Activated CD4-positive, alpha-beta T cell treated with anti-CD3 and anti-CD28 coated beads, Interleukin-2, amount 10 ng/mL, durations not matched to agents 7 days and 5 days (primary cell): ENCODE results near the gene PIP4K2C. TPM values are rescaled to one million over a fixed set of nuclear protein-coding genes. Genes with fewer than 3 reads are reported as not detected.
A peak's percentile ranks its signal among the peaks of the same experiment; 100 is the strongest.

Experiments used
- CTCF ChIA-PET: fragments of 350-600 bp; sonication (Branson Sonifier 250); formaldehyde crosslinking; loops from one replicate; lab custom pipeline; 2021; ENCODE audit warnings: antibody characterized with exemption; lab: Charles Lee
- POLR2A ChIA-PET: fragments of 350-600 bp; sonication (Branson Sonifier 250); formaldehyde crosslinking; loops from one replicate; lab custom pipeline; 2021; ENCODE audit warnings: antibody characterized with exemption; lab: Charles Lee
- DNase-seq: peaks from one replicate; pipeline ENCODE4 v3.0.0-alpha.2; 2020
- H3K27ac Mint-ChIP-seq: one replicate; pipeline ENCODE4 v1.8.0; 2021; ENCODE audit warnings: mild to moderate bottlenecking, moderate library complexity, mixed read lengths
- H3K27me3 Mint-ChIP-seq: one replicate; pipeline ENCODE4 v1.8.0; 2021; ENCODE audit warnings: mixed read lengths
- H3K36me3 Mint-ChIP-seq: one replicate; pipeline ENCODE4 v1.8.0; 2021; ENCODE audit warnings: low read depth, mixed read lengths
- H3K4me1 Mint-ChIP-seq: one replicate; pipeline ENCODE4 v1.8.0; 2021; ENCODE audit warnings: mixed read lengths
- H3K4me3 Mint-ChIP-seq: one replicate; pipeline ENCODE4 v1.8.0; 2021; ENCODE audit warnings: mild to moderate bottlenecking, moderate library complexity, mixed read lengths
- H3K9me3 Mint-ChIP-seq: one replicate; pipeline ENCODE4 v1.8.0; 2021; ENCODE audit warnings: mixed read lengths
- total RNA-seq, 2 experiments: library from RNA; stranded (reverse); gene quantifications; one replicate each; pipeline ENCODE4 v1.2.3, GENCODE V29; 2021

Gene PIP4K2C
- total RNA-seq = 10 to 100 TPM; 17.9 to 20.4 TPM

DNA sequence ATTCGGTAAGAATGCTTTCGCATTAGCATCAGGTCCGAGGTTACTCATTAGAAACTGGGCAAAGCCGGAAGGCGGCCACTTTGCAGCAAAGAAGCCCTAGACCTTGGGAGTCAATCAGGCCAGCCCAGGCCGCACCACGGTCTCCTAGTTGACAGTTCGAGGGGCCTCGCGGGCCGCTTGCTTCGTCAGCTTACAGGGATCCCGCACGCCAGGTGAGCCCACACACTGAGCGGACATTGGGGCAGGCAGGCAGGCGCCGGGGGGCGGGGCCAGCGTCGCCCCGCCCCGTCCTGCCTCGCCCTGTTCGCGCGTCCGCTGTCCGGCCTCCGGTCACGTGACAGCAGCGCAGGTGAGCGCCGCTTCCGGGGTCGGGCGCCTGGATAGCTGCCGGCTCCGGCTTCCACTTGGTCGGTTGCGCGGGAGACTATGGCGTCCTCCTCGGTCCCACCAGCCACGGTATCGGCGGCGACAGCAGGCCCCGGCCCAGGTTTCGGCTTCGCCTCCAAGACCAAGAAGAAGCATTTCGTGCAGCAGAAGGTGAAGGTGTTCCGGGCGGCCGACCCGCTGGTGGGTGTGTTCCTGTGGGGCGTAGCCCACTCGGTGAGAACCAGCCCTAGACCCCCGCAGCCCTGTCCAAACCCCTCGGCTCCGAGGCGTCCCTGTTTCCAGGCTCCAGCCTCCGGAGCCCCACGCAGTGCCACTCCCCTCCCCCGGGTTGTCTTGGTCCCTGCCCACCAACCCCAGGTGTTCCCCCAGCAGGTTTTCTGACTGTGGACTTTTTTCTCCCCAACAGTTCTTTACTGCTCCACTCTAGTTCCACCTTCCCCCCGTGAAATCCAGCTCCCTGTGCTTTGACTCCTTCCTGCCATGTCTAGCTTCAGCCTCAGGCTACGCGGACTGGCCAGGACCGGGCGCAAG, at the start of gene PIP4K2C:
PIP4K2C (plus strand) TSS at position 329 of the 918 bp plus-strand sequence; CDS start at position 427, 98 bp downstream.
- peak within 1 kb of the TSS; percentile 88 for H3K27ac Mint-ChIP-seq
- H3K27me3 Mint-ChIP-seq = no peaks in the 10 kb centered on the region
- peak within 1 kb of the TSS; percentile 83 for H3K4me3 Mint-ChIP-seq
- DNase-seq = peak; percentile 81
- H3K36me3 Mint-ChIP-seq = peaks cover 13% of the 10 kb centered on the region
- peaks cover 2% of the 10 kb centered on the region for H3K9me3 Mint-ChIP-seq
- ChIA-PET CTCF (interaction anchor here (1.0 to 3.7 kb wide), 6 partner anchors 7 to 52 kb away, joined by 3 to 27 read pairs (median 4); no protein-coding TSS in a partner anchor), POLR2A (no interaction called here)
- H3K4me1 Mint-ChIP-seq = peaks cover 28% of the 10 kb centered on the region

DNA sequence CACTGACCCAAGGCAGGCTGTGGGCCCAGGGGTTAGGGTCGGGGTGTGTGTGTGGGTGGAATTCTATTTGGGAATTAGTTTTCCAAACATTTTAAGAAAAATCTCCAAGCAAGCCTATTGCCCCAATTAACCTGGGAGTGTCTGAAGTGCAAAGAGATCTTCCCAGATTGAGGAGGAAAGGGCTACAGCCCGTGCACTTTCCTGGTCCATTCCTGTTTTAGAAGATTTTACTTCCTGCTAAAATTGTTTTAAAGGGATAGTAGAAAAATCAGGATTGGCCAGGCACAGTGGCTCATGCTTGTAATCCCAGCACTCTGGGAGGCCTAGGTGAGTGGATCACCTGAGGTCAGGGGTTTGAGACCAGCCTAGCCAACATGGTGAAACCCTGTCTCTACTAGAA, 49.3 kb upstream of the PIP4K2C start:
- Mint-ChIP-seq H3K4me1 (peaks cover 33% of the 10 kb centered on the region), H3K36me3 (peaks cover 27% of the 10 kb centered on the region), H3K9me3 (no peaks in the 10 kb centered on the region), H3K27me3 (no peaks in the 10 kb centered on the region), H3K27ac (no peak overlapping the region), H3K4me3 (no peak overlapping the region)
- DNase-seq = no peak
- ChIA-PET POLR2A (no interaction called here), CTCF (interaction anchor here (8.3 kb wide), 1 partner anchor 15 kb away, joined by 70 read pairs; the partner anchor contains the start of gene MBD6)

DNA sequence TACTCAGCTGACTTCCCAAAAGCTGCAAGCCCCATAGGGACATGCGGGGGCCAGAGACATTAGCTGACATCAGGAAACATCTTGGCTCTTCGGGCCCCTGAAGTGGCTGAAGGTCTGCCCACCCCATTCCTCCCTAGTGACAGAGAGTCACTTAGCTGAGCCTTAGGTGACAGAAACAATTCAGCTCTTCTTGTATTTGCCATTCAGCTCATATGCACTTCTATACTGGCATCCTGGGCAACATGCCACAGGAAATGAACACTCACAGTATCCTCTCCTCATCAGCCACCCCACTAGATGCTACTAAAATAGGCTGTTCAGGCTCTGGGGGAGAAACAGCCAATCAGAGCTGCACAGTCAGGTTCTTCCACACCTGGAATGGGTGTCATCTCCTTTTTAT, 47.4 kb upstream of the PIP4K2C start:
- H3K9me3 Mint-ChIP-seq = no peaks in the 10 kb centered on the region
- H3K27ac Mint-ChIP-seq = no peak overlapping the region
- no peak overlapping the region for H3K4me3 Mint-ChIP-seq
- CTCF ChIA-PET = interaction anchor here (0.5 to 1.1 kb wide), 4 partner anchors 13 to 31 kb away, joined by 3 to 6 read pairs (median 4); no protein-coding TSS in a partner anchor
- H3K27me3 Mint-ChIP-seq = peaks cover 2% of the 10 kb centered on the region
- H3K36me3 Mint-ChIP-seq = peaks cover 16% of the 10 kb centered on the region
- POLR2A ChIA-PET = no interaction called here
- peaks cover 40% of the 10 kb centered on the region for H3K4me1 Mint-ChIP-seq
- DNase-seq = no peak

DNA sequence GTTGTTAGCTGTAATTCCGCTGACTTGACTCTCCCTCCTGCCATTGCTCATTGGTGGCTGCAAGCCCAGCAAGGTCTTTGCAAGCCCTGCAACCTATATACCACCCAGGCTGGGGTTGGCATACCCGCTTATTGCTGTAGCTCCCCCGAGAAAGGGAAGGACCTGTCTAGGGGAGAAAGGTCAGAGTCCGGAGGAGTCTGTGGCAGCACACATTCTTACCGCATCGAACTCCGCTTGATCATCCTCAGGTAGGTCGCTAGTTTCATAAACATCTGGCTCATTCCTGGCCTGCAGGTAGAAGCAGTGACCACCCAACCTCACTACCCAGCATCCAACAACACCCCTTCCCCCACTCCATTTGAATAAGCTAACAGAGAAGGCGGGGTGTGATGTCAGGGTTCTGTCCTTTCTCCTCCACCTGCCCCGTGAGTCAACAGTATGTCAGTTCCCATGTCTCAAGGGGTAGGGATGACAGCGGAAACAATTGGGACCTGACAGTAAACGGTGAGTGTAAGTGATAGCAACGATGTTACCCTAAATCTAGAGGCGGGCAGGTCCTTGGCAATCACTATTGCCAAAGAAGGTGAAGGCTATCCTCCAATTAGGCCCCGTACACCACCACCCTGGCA, 45.1 kb upstream of the PIP4K2C start:
- H3K27me3 Mint-ChIP-seq = peaks cover 14% of the 10 kb centered on the region
- peaks cover 51% of the 10 kb centered on the region for H3K4me1 Mint-ChIP-seq
- ChIA-PET POLR2A (interaction anchor here (1.0 kb wide), 1 partner anchor 22 kb away, joined by 3 read pairs; no protein-coding TSS in a partner anchor), CTCF (interaction anchor here (0.8 to 1.9 kb wide), 8 partner anchors 13 to 126 kb away, joined by 3 to 6 read pairs (median 3); partner anchors contain the start of gene GLI1)
- peaks cover 16% of the 10 kb centered on the region for H3K36me3 Mint-ChIP-seq
- peak overlapping the region; percentile 92 for H3K4me3 Mint-ChIP-seq
- no peak for DNase-seq
- peak overlapping the region; percentile 93 for H3K27ac Mint-ChIP-seq
- H3K9me3 Mint-ChIP-seq = no peaks in the 10 kb centered on the region

DNA sequence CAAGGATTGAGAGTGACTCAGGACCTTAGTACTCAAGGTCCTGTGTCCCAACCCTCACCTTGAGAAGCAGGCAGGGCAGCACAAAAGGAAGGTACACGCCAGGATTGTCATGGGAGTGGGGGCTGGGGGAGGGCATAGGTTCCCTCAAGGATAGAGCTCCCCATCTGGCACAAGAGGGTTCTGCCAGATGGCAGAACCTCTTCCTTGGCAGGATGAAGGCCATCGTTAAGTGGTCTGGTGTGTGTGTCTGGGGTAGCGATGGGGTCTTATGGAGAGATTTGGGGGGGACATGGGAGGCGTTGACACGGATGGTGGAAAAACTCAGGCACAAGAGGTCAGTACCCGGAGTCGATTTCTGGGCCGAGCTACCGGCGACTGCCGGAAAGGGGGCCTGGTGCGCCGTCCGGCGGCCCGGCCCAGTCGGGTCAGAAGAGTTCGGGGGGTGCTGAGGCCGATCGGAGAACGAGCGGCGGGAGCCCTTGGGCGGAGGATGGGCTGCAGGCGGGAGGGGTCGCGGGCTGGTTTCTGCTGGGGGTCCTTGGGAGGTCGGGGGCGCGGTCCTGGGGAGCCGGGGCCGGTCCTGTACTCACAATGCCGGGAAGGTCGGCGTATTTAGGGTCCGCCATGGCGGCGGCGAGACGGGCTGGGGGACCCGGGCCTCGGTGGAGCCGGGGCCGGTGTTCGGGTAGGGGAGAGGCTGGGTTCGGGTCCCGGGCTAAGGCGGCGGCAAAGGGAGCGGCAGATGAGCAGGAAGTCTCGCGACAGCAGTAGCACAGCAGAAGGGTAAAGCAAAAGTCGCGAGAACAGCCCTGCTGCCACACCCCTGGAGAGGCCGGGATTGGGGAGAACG, 44.3 kb upstream of the PIP4K2C start, which contains the start of gene DCTN2:
DCTN2 (minus strand) TSS at position 755 of the 850 bp plus-strand sequence; CDS start at position 626, 129 bp downstream.
- H3K4me1 Mint-ChIP-seq = peaks cover 51% of the 10 kb centered on the region
- peaks cover 14% of the 10 kb centered on the region for H3K27me3 Mint-ChIP-seq
- peaks cover 12% of the 10 kb centered on the region for H3K36me3 Mint-ChIP-seq
- DNase-seq = peak; percentile 97
- POLR2A ChIA-PET = interaction anchor here (1.0 kb wide), 1 partner anchor 23 kb away, joined by 3 read pairs; no protein-coding TSS in a partner anchor
- peak within 1 kb of the TSS; percentile 93 for H3K27ac Mint-ChIP-seq
- CTCF ChIA-PET = interaction anchor here (0.8 to 1.9 kb wide), 9 partner anchors 15 to 125 kb away, joined by 3 to 6 read pairs (median 3); partner anchors contain the start of gene GLI1
- H3K9me3 Mint-ChIP-seq = no peaks in the 10 kb centered on the region
- H3K4me3 Mint-ChIP-seq = peak within 1 kb of the TSS; percentile 92

DNA sequence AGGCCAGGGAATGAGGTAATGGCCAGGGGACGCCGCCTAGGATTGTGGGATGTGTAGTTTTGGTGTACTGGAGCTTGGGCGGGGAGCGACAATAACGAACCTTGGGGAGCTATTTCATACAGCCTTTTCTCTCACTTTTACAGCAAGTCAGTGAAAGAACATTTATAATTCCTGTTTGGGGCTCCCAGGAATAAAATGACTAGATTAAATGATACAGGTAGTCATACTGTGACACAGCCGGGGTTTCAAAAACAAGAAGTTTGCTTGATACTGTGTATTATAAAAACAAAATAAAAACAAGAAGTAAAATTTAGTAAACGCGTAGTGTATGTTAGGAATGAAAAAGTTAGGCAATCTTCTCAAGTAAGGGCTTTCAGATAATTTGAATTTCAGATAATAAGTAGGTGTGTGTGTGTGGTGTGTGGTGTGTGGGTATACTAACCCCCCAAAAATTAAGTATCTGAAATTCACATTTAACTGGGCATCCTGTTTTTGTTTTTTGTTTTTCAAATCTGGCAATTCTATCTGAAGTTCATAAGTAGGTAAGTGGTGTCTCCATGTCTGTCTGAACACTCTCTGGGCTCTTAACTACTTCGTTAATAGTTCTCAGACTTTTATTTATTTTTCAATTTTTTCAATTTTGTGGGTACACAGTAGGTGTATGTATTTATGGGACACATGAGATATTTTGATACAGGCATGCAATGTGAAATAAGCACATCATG, 43.5 kb upstream of the PIP4K2C start:
- H3K4me3 Mint-ChIP-seq = peak overlapping the region; percentile 92
- POLR2A ChIA-PET = interaction anchor here (1.0 kb wide), 1 partner anchor 23 kb away, joined by 3 read pairs; no protein-coding TSS in a partner anchor
- H3K27me3 Mint-ChIP-seq = peaks cover 14% of the 10 kb centered on the region
- no peak for DNase-seq
- H3K36me3 Mint-ChIP-seq = peaks cover 9% of the 10 kb centered on the region
- H3K27ac Mint-ChIP-seq = peak overlapping the region; percentile 93
- CTCF ChIA-PET = interaction anchor here (1.0 to 1.3 kb wide), 4 partner anchors 17 to 73 kb away, joined by 3 read pairs; no protein-coding TSS in a partner anchor
- H3K9me3 Mint-ChIP-seq = no peaks in the 10 kb centered on the region
- H3K4me1 Mint-ChIP-seq = peaks cover 51% of the 10 kb centered on the region

DNA sequence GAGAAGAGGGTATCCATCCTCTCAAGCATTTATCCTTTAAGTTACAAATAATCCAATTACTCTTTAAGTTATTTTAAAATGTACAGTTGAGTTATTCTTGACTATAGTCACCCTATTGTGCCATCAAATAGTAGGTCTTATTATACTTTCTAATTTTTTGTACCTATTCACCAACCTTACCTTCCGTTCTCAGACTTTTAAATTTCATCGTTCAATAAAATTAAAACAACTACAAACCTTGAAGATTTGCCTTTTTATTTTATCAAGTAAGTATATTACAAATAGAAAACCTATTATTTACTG, 43.0 kb upstream of the PIP4K2C start:
- CTCF ChIA-PET = no interaction called here
- H3K9me3 Mint-ChIP-seq = no peaks in the 10 kb centered on the region
- peak overlapping the region; percentile 92 for H3K4me3 Mint-ChIP-seq
- peaks cover 14% of the 10 kb centered on the region for H3K27me3 Mint-ChIP-seq
- POLR2A ChIA-PET = no interaction called here
- H3K27ac Mint-ChIP-seq = no peak overlapping the region
- peaks cover 9% of the 10 kb centered on the region for H3K36me3 Mint-ChIP-seq
- DNase-seq = no peak
- peaks cover 51% of the 10 kb centered on the region for H3K4me1 Mint-ChIP-seq

DNA sequence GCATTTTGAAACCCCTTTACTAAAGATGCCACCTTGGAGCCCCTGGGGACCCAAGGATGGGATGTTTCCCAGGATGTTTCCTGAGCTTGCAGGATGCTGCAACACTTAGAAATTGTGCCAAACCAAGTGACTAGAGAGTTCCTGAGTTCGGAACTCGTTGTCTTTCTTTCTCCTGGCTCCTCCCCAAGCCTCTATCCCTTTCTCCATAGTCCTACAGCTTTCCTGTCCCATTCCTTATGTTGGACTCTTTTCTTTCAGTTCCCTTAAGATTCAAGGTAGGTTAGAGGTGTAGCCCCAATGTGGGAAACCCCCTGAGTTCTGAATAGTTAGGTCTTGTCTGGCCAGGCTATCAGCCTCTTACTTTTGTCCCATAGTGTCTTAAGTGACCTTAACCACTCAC, 42.5 kb upstream of the PIP4K2C start:
- H3K27me3 Mint-ChIP-seq = peaks cover 14% of the 10 kb centered on the region
- no peaks in the 10 kb centered on the region for H3K9me3 Mint-ChIP-seq
- CTCF ChIA-PET = interaction anchor here (0.6 kb wide), 1 partner anchor 82 kb away, joined by 4 read pairs; no protein-coding TSS in a partner anchor
- POLR2A ChIA-PET = no interaction called here
- no peak overlapping the region for H3K4me3 Mint-ChIP-seq
- no peak overlapping the region for H3K27ac Mint-ChIP-seq
- DNase-seq = no peak
- H3K4me1 Mint-ChIP-seq = peaks cover 49% of the 10 kb centered on the region
- H3K36me3 Mint-ChIP-seq = peaks cover 9% of the 10 kb centered on the region

DNA sequence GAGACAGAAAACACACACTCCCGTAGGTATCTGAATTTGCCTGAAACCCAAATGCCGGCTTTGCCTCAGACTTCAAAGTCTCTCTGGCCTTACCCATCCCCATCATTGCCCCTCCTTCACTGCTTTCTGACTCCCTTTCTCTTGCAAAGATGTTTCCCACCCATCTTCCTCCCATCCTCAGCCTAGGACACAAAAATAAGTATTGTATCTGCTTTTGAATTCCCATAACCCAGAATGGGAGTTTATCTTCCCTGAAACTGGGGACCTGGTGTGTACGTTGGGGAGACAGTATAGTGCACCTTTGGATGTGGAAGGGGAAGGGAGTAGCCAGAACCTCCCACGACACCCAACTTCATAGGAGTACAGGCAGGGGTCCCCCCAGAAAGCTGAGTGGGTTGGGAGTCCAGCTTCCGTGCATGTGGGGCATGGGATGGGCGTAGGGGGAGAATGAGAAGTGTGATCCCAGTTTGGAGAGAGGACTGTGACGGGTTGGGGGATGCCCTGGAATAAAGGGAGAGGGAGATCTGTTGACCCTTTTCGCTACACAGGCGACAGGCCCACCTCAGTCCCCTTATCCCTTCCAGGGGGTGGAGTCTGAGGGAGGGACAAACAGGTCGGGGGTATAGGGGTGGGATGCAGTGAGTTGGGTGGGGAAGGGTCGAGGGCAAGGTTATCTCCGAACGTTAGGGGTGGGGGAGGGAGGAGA, 41.6 kb upstream of the PIP4K2C start:
- peak overlapping the region; percentile 56 for H3K4me3 Mint-ChIP-seq
- H3K36me3 Mint-ChIP-seq = peaks cover 9% of the 10 kb centered on the region
- ChIA-PET POLR2A (no interaction called here), CTCF (interaction anchor here (0.6 kb wide), 1 partner anchor 81 kb away, joined by 4 read pairs; no protein-coding TSS in a partner anchor)
- no peak overlapping the region for H3K27ac Mint-ChIP-seq
- no peak for DNase-seq
- H3K9me3 Mint-ChIP-seq = no peaks in the 10 kb centered on the region
- H3K27me3 Mint-ChIP-seq = peaks cover 14% of the 10 kb centered on the region
- H3K4me1 Mint-ChIP-seq = peaks cover 42% of the 10 kb centered on the region

DNA sequence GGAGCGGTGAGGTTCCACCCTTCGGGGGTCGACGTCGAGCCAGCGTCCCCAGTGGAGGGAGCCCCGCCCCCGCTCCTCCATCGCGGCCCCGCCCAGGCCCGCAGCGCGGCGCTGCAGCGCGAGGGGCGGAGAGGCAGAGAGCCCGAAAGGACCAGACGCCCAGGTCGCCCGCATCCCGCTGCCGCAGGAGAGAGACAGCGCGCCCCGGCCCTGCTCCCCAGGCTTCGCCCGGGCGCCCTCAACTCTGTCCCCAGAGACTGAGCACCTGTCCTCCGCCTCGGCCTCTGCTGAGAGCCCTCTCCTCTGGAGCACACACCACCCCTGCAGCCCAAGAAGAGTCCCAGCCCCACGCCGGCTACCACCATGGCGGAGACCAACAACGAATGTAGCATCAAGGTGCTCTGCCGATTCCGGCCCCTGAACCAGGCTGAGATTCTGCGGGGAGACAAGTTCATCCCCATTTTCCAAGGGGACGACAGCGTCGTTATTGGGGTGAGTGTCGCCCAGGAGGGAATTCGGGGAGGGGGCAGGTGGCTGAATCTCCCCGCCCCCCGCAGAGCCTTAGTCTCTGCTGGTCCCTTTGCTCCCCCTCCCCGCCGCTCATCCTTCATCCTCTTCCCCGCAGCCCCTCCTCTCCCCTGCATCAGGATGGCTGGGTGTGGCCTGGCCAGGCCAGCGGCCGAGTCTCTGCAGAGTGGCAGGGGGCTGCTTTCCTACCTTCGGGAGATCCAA, 40.9 kb upstream of the PIP4K2C start, which contains the start of gene KIF5A:
KIF5A (plus strand) TSS at position 136 of the 732 bp plus-strand sequence; CDS start at position 364, 228 bp downstream.
- Mint-ChIP-seq H3K27ac (peak within 1 kb of the TSS; percentile 20), H3K4me3 (peak within 1 kb of the TSS; percentile 57), H3K27me3 (peaks cover 14% of the 10 kb centered on the region), H3K4me1 (peaks cover 37% of the 10 kb centered on the region), H3K36me3 (peaks cover 5% of the 10 kb centered on the region), H3K9me3 (no peaks in the 10 kb centered on the region)
- DNase-seq = peak; percentile 60
- ChIA-PET POLR2A (no interaction called here), CTCF (no interaction called here)
